Measurements from ENCODE around the gene PPFIBP1. TPM values are rescaled to one million over a fixed set of nuclear protein-coding genes. Genes with fewer than 3 reads are reported as not detected.

Gene PPFIBP1
- total and polyA plus RNA-seq, 2 of the 8 experiments (the other 6 are each of a cell fraction or from before 2014, with no cell fraction given), result 7.7 to 31.3 TPM

GRCh38 chr12:27552235-27552634, 28.2 kb downstream of the PPFIBP1 start:
- no peak overlapping the region for H2AK5ac ChIP-seq (ENCODE audit: low read depth, low read length)
- H3K18ac ChIP-seq (ENCODE audit: extremely low read depth, low read length), result no peak overlapping the region
- H3K27ac ChIP-seq (ENCODE audit: low read depth, low read length), result no peak overlapping the region
- H3K36me3 ChIP-seq (ENCODE audit: control insufficient read depth in 2 of 4, insufficient read depth in 4 of 4, low read length in 3 of 4), result no peaks in the 10 kb centered on the region
- no peak overlapping the region for H3K9ac ChIP-seq (replicated peaks in 1 of 4; ENCODE audit: extremely low read depth in 1 of 4, low read depth in 3 of 4, low read length in 3 of 4)
- no peak overlapping the region for H2BK5ac ChIP-seq (ENCODE audit: low read depth, low read length)
- no peak overlapping the region for H3K4me3 ChIP-seq (ENCODE audit: extremely low read depth in 1 of 4, insufficient read depth in 2 of 4, low read depth in 3 of 4, low read length in 4 of 4)
- H3K4me2 ChIP-seq (ENCODE audit: insufficient read depth in 1 of 2, low read depth in 2 of 2, low read length in 2 of 2), result no peak overlapping the region
- ChIA-PET CTCF (ENCODE audit: partially characterized antibody) (interaction anchor here (0.7 to 2.2 kb wide), 2 partner anchors 10 to 107 kb away, joined by 3 to 8 read pairs; no protein-coding TSS in a partner anchor), POLR2A (ENCODE audit: partially characterized antibody) (no interaction called here)
- H3K27me3 ChIP-seq (replicated peaks in 1 of 4; ENCODE audit: control insufficient read depth in 3 of 4, extremely low read depth in 1 of 4, insufficient read depth in 3 of 4, low read length in 3 of 4), result no peaks in the 10 kb centered on the region
- no peak overlapping the region for H4K91ac ChIP-seq (replicated peaks; ENCODE audit: insufficient read length, low read length)
- H3K9me3 ChIP-seq (ENCODE audit: insufficient read depth in 2 of 2, low read depth in 1 of 2, low read length in 1 of 2), result no peaks in the 10 kb centered on the region
- no peak overlapping the region for H3K4ac ChIP-seq (replicated peaks; ENCODE audit: insufficient read length, low read depth, low read length)
- no peak overlapping the region for H3K56ac ChIP-seq (replicated peaks; ENCODE audit: insufficient read length, low read depth, low read length)
- H2BK12ac ChIP-seq (ENCODE audit: low read depth, low read length), result no peak overlapping the region
- H3K79me1 ChIP-seq (ENCODE audit: low read depth, low read length), result no peaks in the 10 kb centered on the region; the same call in none of the 2 replicates
- H3K4me1 ChIP-seq (replicated peaks in 1 of 4; ENCODE audit: control insufficient read depth in 3 of 4, insufficient read depth in 4 of 4, low read length in 3 of 4), result peaks cover 2 to 9% (median 3%) of the 10 kb centered on the region in 4 experiments; a peak in 2 of 7 replicates
- peaks cover 0 to 6% of the 10 kb centered on the region in 2 experiments for H4K20me1 ChIP-seq (replicated peaks in 1 of 2; ENCODE audit: control insufficient read depth in 1 of 2, insufficient read depth in 2 of 2, low read length in 2 of 2)
- FAIRE-seq, result no peak
- no peak overlapping the region for H2BK15ac ChIP-seq (ENCODE audit: low read length)
- DNase-seq (ENCODE audit: low read depth in 1 of 2, low spot score in 2 of 2), result no peak
- TF ChIP-seq KDM4A (IDR thresholded peaks at IDR 0.05; ENCODE audit: low read depth, low read length, severe bottlenecking) (no peak), E2F6 (IDR thresholded peaks at IDR 0.05) (no peak), RNF2 (IDR thresholded peaks at IDR 0.05; ENCODE audit: borderline replicate concordance, low read depth, low read length, missing control alignments, poor library complexity, severe bottlenecking) (no peak), BACH1 (IDR thresholded peaks at IDR 0.05; ENCODE audit: low read length) (no peak), CTBP2 (IDR thresholded peaks at IDR 0.05; ENCODE audit: borderline replicate concordance, insufficient read depth, insufficient read length, low read length) (no peak), CHD1 (IDR thresholded peaks at IDR 0.05; ENCODE audit: low read depth, low read length) (no peak), NANOG (IDR thresholded peaks at IDR 0.05; ENCODE audit: insufficient read depth, low read depth, low read length, poor library complexity, severe bottlenecking) (no peak), RAD21 (IDR thresholded peaks at IDR 0.05 in 1 of 2, conservative IDR thresholded peaks at IDR 0.05 in 1 of 2; ENCODE audit: low read depth in 2 of 2, low read length in 2 of 2) (no peak), RBBP5 (IDR thresholded peaks at IDR 0.05; ENCODE audit: borderline replicate concordance, low read depth, low read length) (no peak), SAP30 (IDR thresholded peaks at IDR 0.05; ENCODE audit: insufficient read depth, insufficient replicate concordance, low read length) (no peak)
- H2AFZ ChIP-seq (ENCODE audit: low read length), result no peak overlapping the region
- no peak overlapping the region for H4K8ac ChIP-seq (ENCODE audit: extremely low read depth, insufficient read depth, low read length)
- H4K5ac ChIP-seq (ENCODE audit: insufficient read length, low read depth, low read length), result no peak overlapping the region
- no peak overlapping the region for H3K14ac ChIP-seq (ENCODE audit: insufficient read length)
- peaks cover 0 to 7% of the 10 kb centered on the region in 2 experiments; a peak in 1 of 4 replicates for H3K79me2 ChIP-seq (ENCODE audit: control insufficient read depth in 1 of 2, insufficient read depth in 2 of 2, low read length in 2 of 2)
- WGBS, 2 experiments (ENCODE audit: extremely low coverage in 1 of 2, insufficient coverage in 1 of 2, insufficient read length in 1 of 2, insufficient replicate concordance in 2 of 2, low coverage in 1 of 2, low lambda C conversion rate in 2 of 2, missing lambda C conversion rate in 1 of 2), result 93% methylated on average over 6 of the region's 6 CpGs; no CpG with 5 or more reads in 1 of the 2 experiments
- no peaks in the 10 kb centered on the region for H3K23me2 ChIP-seq (ENCODE audit: low read depth, low read length)
- no peak overlapping the region for H2BK120ac ChIP-seq (replicated peaks; ENCODE audit: low read depth, low read length)
- no peak overlapping the region for H3K23ac ChIP-seq (ENCODE audit: insufficient read length)
- H2BK20ac ChIP-seq (ENCODE audit: low read length), result no peak overlapping the region

All from H1 (cell line).